ENCODE data around the gene TMEM108. TPM values are rescaled to one million over a fixed set of nuclear protein-coding genes. Genes with fewer than 3 reads are reported as not detected.

Gene TMEM108
- polyA plus RNA-seq, 3 donors = not detected

- Mint-ChIP-seq H3K4me1 (no peaks in the 10 kb centered on the region), H3K27ac (no peak overlapping the region), H3K36me3 (no peaks in the 10 kb centered on the region), H3K4me3 (no peak overlapping the region), H3K27me3 (ENCODE audit: low read depth in 3 of 3) (peaks cover 7 to 20% (median 14%) of the 10 kb centered on the region in 3 donors), H3K9me3 (no peaks in the 10 kb centered on the region)
- H3K9ac ChIP-seq (ENCODE audit: insufficient read depth, low read length, poor library complexity, severe bottlenecking) = no peak overlapping the region
- no peak overlapping the region for H3K4me3 ChIP-seq (replicated peaks in 1 of 3; ENCODE audit: low read depth in 2 of 3, low read length in 3 of 3)
- H3K27me3 ChIP-seq (ENCODE audit: control insufficient read depth in 2 of 2, insufficient read depth in 2 of 2, low read length in 2 of 2) = peaks cover 0 to 2% of the 10 kb centered on the region in 2 donors
- WGBS (ENCODE audit: insufficient coverage) = no CpG with 5 or more reads among the region's 2 CpGs
- H3K27ac ChIP-seq (ENCODE audit: low read depth in 1 of 2, low read length in 2 of 2) = no peak overlapping the region
- H3K4me2 ChIP-seq (replicated peaks; ENCODE audit: extremely low read depth, low read length, poor library complexity, severe bottlenecking) = no peak overlapping the region
- no peaks in the 10 kb centered on the region for H3K4me1 ChIP-seq (ENCODE audit: control insufficient read depth in 1 of 2, insufficient read depth in 2 of 2, low read length in 2 of 2)
- H3K36me3 ChIP-seq (replicated peaks in 1 of 2; ENCODE audit: control insufficient read depth in 1 of 2, insufficient read depth in 2 of 2, low read length in 2 of 2) = no peaks in the 10 kb centered on the region
- intact Hi-C loops (cut with micrococcal nuclease) = no loop called here
- DNase-seq = no peak
- H2AFZ ChIP-seq (ENCODE audit: insufficient read depth, low read depth, low read length, poor library complexity, severe bottlenecking) = no peak overlapping the region
- TF ChIP-seq CTCF (IDR thresholded peaks at IDR 0.05) = no peak
- no peaks in the 10 kb centered on the region for H3K79me2 ChIP-seq (ENCODE audit: insufficient read depth, low read length)
- H3K9me3 ChIP-seq (replicated peaks in 1 of 2; ENCODE audit: control insufficient read depth in 1 of 2, insufficient read depth in 1 of 2, low read length in 2 of 2) = no peaks in the 10 kb centered on the region
- no peaks in the 10 kb centered on the region for H4K20me1 ChIP-seq (ENCODE audit: insufficient read depth, low read length)
Observed at GRCh38 chr3:133408366-133408765, 370.2 kb downstream of the TMEM108 start.

GRCh38 chr3:133408961-133409360 lies 370.8 kb downstream of the TMEM108 start:
- no peak for DNase-seq
- no CpG with 5 or more reads among the region's 2 CpGs for WGBS (ENCODE audit: insufficient coverage)
- Histone ChIP-seq H3K79me2 (ENCODE audit: insufficient read depth, low read length) (no peaks in the 10 kb centered on the region), H3K27me3 (ENCODE audit: control insufficient read depth in 2 of 2, insufficient read depth in 2 of 2, low read length in 2 of 2) (peaks cover 0 to 2% of the 10 kb centered on the region in 2 donors), H3K36me3 (replicated peaks in 1 of 2; ENCODE audit: control insufficient read depth in 1 of 2, insufficient read depth in 2 of 2, low read length in 2 of 2) (no peaks in the 10 kb centered on the region), H3K9me3 (replicated peaks in 1 of 2; ENCODE audit: control insufficient read depth in 1 of 2, insufficient read depth in 1 of 2, low read length in 2 of 2) (no peaks in the 10 kb centered on the region), H3K4me1 (ENCODE audit: control insufficient read depth in 1 of 2, insufficient read depth in 2 of 2, low read length in 2 of 2) (no peaks in the 10 kb centered on the region), H3K27ac (ENCODE audit: low read depth in 1 of 2, low read length in 2 of 2) (no peak overlapping the region), H3K4me2 (replicated peaks; ENCODE audit: extremely low read depth, low read length, poor library complexity, severe bottlenecking) (no peak overlapping the region), H3K9ac (ENCODE audit: insufficient read depth, low read length, poor library complexity, severe bottlenecking) (no peak overlapping the region), H4K20me1 (ENCODE audit: insufficient read depth, low read length) (no peaks in the 10 kb centered on the region), H2AFZ (ENCODE audit: insufficient read depth, low read depth, low read length, poor library complexity, severe bottlenecking) (no peak overlapping the region), H3K4me3 (replicated peaks in 1 of 3; ENCODE audit: low read depth in 2 of 3, low read length in 3 of 3) (no peak overlapping the region)
- H3K36me3 Mint-ChIP-seq = no peaks in the 10 kb centered on the region
- H3K4me3 Mint-ChIP-seq = no peak overlapping the region
- intact Hi-C loops (cut with micrococcal nuclease) = no loop called here
- no peaks in the 10 kb centered on the region for H3K9me3 Mint-ChIP-seq
- no peaks in the 10 kb centered on the region for H3K4me1 Mint-ChIP-seq
- no peak overlapping the region for H3K27ac Mint-ChIP-seq
- H3K27me3 Mint-ChIP-seq (ENCODE audit: low read depth in 3 of 3) = peaks cover 7 to 20% (median 14%) of the 10 kb centered on the region in 3 donors
- TF ChIP-seq CTCF (IDR thresholded peaks at IDR 0.05) = no peak

All from CD14-positive monocyte (primary cell).